Activated CD4-positive, alpha-beta T cell treated with anti-CD3 and anti-CD28 coated beads, Interleukin-2, amount 10 ng/mL, durations not matched to agents 24 days and 14 days (primary cell): Measurements from ENCODE around the gene PPP1R16B. TPM values are rescaled to one million over a fixed set of nuclear protein-coding genes. Genes with fewer than 3 reads are reported as not detected.

Source experiments
- DNase-seq: peaks from one replicate; pipeline ENCODE4 v3.0.0; 2022
- H3K27ac Mint-ChIP-seq: one replicate; pipeline ENCODE4 v1.8.0; 2022; ENCODE audit warnings: mild to moderate bottlenecking, mixed read lengths
- H3K27me3 Mint-ChIP-seq: one replicate; pipeline ENCODE4 v1.8.0; 2022; ENCODE audit warnings: mixed read lengths
- H3K36me3 Mint-ChIP-seq: one replicate; pipeline ENCODE4 v1.8.0; 2022; ENCODE audit warnings: low read depth, mild to moderate bottlenecking, mixed read lengths
- H3K4me1 Mint-ChIP-seq: one replicate; pipeline ENCODE4 v1.8.0; 2021; ENCODE audit warnings: mixed read lengths
- H3K4me3 Mint-ChIP-seq: one replicate; pipeline ENCODE4 v1.8.0; 2022; ENCODE audit warnings: mild to moderate bottlenecking, moderate library complexity, mixed read lengths
- H3K9me3 Mint-ChIP-seq: one replicate; pipeline ENCODE4 v1.8.0; 2021; ENCODE audit warnings: mixed read lengths
- intact Hi-C: fragments of 100-400 bp; cut with micrococcal nuclease; formaldehyde crosslinking; loops from one replicate; pipeline ENCODE4 v1.15.1; 2023
- total RNA-seq: library from RNA; stranded (reverse); gene quantifications from 2 replicates; pipeline ENCODE4 v1.2.3, GENCODE V29; 2022

PPP1R16B gene
- total RNA-seq, 1 donor from 2014 or later, result 133 TPM

DNA sequence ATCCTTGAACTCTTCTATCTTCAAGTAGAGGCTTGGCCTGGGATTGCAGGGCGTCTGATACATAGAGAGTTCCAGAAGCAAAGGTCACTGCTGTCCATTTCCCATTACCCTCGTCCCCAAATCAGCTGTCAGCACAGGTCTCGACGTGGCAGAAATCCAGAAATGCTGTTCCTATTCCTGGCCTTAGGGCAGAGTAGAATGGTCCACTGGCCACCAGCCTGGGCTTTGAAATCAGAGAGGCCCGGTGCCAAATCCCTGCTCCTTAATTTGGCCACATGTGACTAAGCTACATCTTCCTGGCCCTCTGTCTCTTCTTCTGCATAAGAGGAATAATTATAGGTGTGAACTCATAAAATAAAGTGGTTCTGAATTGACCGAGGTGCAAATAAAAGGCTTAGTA lies 79.9 kb downstream of the PPP1R16B start:
- Mint-ChIP-seq H3K4me3 (no peak overlapping the region), H3K4me1 (peaks cover 48% of the 10 kb centered on the region), H3K9me3 (no peaks in the 10 kb centered on the region), H3K36me3 (peaks cover 49% of the 10 kb centered on the region), H3K27me3 (no peaks in the 10 kb centered on the region), H3K27ac (no peak overlapping the region)
- no peak for DNase-seq
- intact Hi-C loops, result no loop called here

DNA sequence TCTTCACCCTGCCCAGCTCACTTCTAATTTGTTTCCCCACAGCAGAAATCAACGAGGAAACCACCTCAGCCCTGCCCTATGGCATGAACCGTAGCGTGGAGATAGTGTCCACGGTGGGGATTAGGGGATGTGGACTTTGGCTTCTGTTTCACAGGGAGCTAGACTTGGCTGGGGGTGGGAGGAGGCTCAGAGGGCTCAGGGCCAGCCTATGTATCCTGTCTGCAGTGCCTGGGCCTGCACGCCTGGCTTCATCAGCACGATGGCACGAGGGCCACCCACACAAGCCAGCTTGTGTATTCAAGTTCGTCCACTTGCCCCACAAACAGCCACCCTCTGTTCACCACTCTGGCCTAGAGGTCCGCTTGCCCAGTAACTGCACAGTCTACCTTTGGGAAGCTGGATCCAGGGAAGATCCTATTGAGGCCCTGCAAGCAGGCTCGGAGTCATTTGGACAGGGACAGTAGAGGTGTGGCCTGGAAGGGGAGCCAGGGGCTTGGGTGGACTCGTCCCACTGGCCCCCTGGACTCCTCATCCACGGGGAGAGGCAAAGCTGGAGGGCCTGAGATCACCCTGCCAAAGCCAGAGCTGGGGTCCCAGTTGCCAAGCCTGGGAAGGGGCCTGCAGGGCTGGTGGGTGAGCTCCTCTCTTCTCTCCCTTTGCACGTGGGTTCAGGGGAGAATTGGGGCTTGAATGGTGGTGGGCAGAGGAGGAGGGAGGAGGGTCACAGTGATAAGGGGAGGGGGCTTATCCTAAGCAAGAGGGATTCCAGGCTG lies 82.7 kb downstream of the PPP1R16B start:
- Mint-ChIP-seq H3K36me3 (peaks cover 35% of the 10 kb centered on the region), H3K27me3 (no peaks in the 10 kb centered on the region), H3K9me3 (no peaks in the 10 kb centered on the region), H3K4me1 (peaks cover 39% of the 10 kb centered on the region), H3K27ac (peak overlapping the region; percentile 78), H3K4me3 (no peak overlapping the region)
- intact Hi-C loops, result no loop called here
- no peak for DNase-seq

DNA sequence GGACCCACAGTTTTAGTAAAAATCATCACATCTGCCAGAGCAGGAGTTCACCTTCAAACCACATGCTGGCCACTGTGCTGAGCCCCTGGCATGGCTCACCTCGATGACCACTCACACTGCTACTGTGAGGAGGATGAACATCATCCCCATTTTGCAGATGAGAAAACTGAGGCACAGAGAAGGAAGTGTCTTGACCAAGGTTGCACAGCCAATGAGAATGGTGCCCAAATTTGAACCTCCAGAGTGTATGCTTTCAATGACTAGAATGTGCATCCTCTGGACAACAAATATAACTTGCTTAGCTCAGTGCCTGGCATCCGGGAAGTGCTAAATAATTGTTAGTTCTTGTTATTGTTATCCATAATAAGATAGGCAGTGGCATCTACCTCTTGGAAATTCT lies 83.6 kb downstream of the PPP1R16B start:
- Mint-ChIP-seq H3K4me3 (no peak overlapping the region), H3K27ac (peak overlapping the region; percentile 58), H3K9me3 (no peaks in the 10 kb centered on the region), H3K4me1 (peaks cover 41% of the 10 kb centered on the region), H3K27me3 (no peaks in the 10 kb centered on the region), H3K36me3 (peaks cover 35% of the 10 kb centered on the region)
- intact Hi-C loops, result no loop called here
- DNase-seq, result no peak

DNA sequence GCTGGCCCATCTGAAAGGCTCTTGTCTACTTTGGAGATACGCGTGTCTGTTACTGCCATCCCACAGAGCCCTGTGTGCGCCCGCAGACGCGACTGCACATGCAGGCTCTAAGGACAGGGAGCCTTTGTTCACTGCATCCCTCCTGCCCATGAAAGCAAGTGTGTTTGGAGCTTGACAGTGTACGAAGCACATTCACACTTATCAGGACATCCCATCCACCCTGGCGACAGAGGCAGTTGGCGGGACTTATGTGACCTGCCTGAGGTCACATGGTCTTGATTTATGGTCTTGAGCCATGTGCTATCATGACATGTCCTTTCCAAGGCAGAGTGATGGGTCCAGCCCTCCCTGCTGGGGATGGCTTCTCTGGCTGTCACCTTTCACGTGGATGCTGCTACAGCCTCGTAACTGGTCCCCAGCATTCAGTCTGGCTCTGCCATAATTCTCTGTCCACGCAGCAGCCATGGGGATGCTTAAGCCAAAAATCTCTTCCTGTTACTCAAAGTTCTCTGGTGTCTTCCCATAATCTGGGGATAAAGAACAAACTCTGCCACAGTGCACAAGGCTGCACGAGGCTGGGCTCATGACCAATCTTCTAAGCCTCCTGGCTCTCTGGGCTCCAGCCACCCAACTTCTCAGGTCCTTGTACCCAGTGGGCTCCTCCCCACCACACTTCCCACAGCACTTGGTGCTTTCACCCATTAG lies 84.4 kb downstream of the PPP1R16B start:
- H3K4me1 Mint-ChIP-seq, result peaks cover 44% of the 10 kb centered on the region

DNA sequence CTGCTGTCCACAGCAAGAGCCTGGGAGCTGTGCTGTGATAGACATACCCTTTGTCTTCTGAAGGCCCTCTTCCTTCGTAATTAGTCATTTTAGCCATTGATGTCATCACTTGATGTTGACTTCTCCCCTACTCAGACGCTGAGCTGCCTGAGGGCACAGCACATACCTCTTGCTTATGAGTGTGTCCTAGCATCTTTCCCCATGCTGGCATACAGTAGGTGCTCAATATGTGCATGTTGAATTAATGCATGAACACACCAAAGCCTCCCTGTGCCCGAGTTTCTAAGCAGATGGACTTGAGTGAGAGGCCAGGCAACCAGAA lies 85.0 kb downstream of the PPP1R16B start:
- peak overlapping the region; percentile 91 for H3K27ac Mint-ChIP-seq
- DNase-seq, result no peak
- intact Hi-C loops, result loop anchor here (1.0 to 5.0 kb wide), 3 partner anchors 17 to 158 kb away; partner anchors contain the start of gene ACTR5
- H3K4me1 Mint-ChIP-seq, result peaks cover 44% of the 10 kb centered on the region
- peaks cover 38% of the 10 kb centered on the region for H3K36me3 Mint-ChIP-seq
- H3K9me3 Mint-ChIP-seq, result no peaks in the 10 kb centered on the region
- no peaks in the 10 kb centered on the region for H3K27me3 Mint-ChIP-seq
- H3K4me3 Mint-ChIP-seq, result no peak overlapping the region

More for the DNA sequence above, 84.4 kb downstream of the PPP1R16B start:
- no peaks in the 10 kb centered on the region for H3K27me3 Mint-ChIP-seq
- intact Hi-C loops, result loop anchor here (1.0 to 5.0 kb wide), 3 partner anchors 17 to 158 kb away; partner anchors contain the start of gene ACTR5
- peak overlapping the region; percentile 91 for H3K27ac Mint-ChIP-seq
- DNase-seq, result no peak
- H3K4me3 Mint-ChIP-seq, result no peak overlapping the region
- no peaks in the 10 kb centered on the region for H3K9me3 Mint-ChIP-seq
- peaks cover 38% of the 10 kb centered on the region for H3K36me3 Mint-ChIP-seq

DNA sequence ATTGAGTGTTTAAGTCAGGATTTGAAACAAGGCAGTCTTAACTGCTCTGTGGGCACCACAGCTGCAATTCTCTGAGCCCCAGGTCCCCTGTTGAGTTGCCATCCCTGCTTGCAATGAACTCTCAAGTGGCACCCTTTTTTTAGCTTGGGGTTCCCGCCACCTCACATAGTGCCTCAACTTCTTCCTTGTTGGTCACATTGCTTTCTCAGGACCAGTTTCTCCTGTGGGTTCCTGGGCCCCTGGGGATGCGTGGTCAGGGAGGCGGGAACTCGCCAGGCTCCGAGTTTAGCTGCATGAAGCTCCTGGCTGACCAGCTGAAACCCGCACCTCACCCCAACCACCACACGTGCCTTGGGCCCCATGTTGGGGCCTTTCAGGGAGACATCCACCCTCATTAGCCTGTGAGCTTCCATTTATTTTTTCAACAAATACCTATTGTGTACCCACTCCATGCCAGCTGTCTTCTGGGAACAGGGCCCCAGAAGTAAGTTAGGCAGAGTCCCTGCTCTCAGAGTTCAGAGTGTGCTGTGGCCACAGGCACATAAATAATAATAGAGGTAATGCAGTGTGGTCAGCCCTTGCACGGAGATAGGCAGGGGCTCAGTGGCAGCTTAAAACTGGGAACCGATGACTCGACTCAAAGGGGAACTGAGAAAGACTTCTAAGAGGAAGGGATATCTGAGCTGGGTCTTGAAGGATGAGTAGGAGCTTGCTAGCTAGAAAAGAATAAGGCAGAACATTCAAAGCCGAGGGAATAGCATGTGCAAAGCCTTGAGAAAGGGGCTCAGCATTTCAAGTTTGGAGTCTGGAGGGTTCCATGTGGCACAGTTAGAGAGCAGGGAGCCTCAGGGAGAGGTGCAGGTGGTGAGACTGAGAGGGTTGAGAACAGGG lies 86.8 kb downstream of the PPP1R16B start:
- Mint-ChIP-seq H3K27me3 (no peaks in the 10 kb centered on the region), H3K27ac (peak overlapping the region; percentile 88), H3K4me1 (peaks cover 42% of the 10 kb centered on the region), H3K9me3 (no peaks in the 10 kb centered on the region), H3K36me3 (peaks cover 45% of the 10 kb centered on the region), H3K4me3 (no peak overlapping the region)
- no peak for DNase-seq
- intact Hi-C loops, result loop anchor here (2.0 to 5.0 kb wide), 4 partner anchors 50 to 244 kb away; partner anchors contain the start of gene ACTR5

DNA sequence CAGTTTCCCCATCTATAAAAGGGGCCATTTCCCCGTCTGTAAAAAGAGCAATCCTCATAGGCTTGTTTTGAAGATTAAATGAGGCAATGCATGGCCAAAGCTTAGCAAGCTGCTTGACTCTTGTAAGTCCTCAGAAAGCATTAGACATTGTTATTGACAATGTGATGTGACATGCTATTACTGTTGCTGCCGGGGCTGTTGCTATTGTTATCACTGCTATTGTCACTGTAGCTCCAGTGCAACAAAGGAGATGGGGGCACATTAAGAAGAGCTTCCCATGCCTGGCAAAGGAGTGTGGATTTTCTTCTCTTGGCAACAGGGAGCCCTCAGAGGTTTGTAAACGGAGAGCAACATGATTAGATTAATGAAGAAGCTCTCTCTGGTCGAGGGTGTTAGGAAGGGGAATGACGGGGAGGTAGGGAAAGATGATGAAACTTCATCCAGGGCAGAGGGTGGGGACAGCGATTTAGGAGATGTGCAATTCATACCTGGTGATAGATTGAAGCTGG lies 87.6 kb downstream of the PPP1R16B start:
- intact Hi-C loops, result loop anchor here (1.0 to 5.0 kb wide), 6 partner anchors 18 to 244 kb away; partner anchors contain the start of genes ACTR5 and PPP1R16B
- peaks cover 42% of the 10 kb centered on the region for H3K4me1 Mint-ChIP-seq
- peaks cover 52% of the 10 kb centered on the region for H3K36me3 Mint-ChIP-seq

DNA sequence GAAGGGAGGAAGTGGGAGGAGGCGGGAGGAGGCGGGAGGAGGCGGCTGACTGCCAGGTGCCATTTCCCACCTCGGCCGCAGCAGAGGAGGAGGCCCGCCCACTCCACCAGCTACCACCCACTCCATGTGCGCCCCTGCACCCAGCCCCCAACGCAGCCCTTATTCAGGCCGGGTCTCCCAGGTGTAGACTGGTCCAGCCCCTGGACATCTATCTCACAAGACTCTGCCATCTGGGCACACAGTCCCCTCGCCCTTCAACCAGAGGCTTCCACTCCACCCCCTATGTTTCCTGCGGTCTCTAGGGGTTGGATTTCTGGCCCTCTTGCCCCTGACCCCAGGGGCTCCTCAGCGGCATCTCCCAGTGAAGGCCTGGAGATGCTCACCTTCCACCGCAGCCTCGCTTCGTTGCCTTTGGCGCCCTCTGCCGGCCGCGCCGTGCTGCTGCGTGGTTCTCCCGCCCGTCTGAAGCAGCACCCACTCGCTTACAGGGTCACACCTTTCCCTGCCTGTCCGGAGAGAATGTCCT lies 88.1 kb downstream of the PPP1R16B start:
- peak overlapping the region; percentile 88 for H3K27ac Mint-ChIP-seq
- DNase-seq, result peak; percentile 94
- H3K27me3 Mint-ChIP-seq, result no peaks in the 10 kb centered on the region
- peaks cover 50% of the 10 kb centered on the region for H3K36me3 Mint-ChIP-seq
- peak overlapping the region; percentile 64 for H3K4me3 Mint-ChIP-seq
- H3K9me3 Mint-ChIP-seq, result no peaks in the 10 kb centered on the region
- intact Hi-C loops, result loop anchor here (1.0 to 5.0 kb wide), 7 partner anchors 18 to 245 kb away; partner anchors contain the start of genes ACTR5 and PPP1R16B
- H3K4me1 Mint-ChIP-seq, result peaks cover 39% of the 10 kb centered on the region

More for the DNA sequence above, 87.6 kb downstream of the PPP1R16B start:
- no peaks in the 10 kb centered on the region for H3K27me3 Mint-ChIP-seq
- no peaks in the 10 kb centered on the region for H3K9me3 Mint-ChIP-seq
- H3K4me3 Mint-ChIP-seq, result peak overlapping the region; percentile 64
- DNase-seq, result no peak
- H3K27ac Mint-ChIP-seq, result peak overlapping the region; percentile 88

DNA sequence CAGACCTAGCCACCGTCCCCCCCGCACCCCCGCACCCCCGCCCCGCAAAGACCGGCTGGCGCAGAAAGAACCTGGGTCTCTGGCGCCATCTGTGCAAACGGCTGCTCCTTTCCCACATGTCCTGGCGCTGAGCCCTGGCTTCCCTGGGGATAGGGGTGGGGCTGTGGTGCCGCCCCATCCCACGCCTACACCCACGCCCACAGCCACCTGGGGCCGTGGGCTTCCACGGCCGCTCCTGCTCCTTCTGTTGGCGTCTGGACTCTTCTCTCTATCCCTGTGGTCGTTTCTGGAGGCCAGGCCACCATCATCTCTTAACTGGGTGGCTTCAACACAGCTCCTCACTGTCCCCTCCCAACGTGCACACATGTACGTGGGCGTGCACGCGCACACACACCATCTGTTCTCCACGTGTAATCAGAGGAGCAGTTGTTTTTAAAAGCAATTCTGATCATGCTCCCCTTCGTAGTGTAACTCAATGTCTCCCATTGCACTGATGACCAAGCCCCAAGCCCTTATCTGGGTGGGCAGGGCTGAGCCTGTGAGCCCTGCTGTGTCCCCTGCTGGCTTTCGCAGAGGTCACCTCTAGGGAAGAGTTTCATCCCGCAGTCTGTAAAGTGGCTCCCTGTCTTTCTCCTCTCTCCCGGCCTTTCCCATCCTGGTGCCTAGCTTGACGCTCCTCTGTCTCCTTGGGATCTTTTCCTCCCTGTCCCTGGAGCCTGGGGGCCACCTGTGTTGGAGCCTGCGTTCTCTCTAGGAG lies 88.8 kb downstream of the PPP1R16B start:
- DNase-seq, result no peak
- Mint-ChIP-seq H3K4me3 (peak overlapping the region; percentile 64), H3K4me1 (peaks cover 38% of the 10 kb centered on the region), H3K27ac (peak overlapping the region; percentile 88), H3K9me3 (no peaks in the 10 kb centered on the region), H3K27me3 (no peaks in the 10 kb centered on the region), H3K36me3 (peaks cover 48% of the 10 kb centered on the region)
- intact Hi-C loops, result loop anchor here (1.0 to 5.0 kb wide), 3 partner anchors 131 to 162 kb away; partner anchors contain the start of gene ACTR5

DNA sequence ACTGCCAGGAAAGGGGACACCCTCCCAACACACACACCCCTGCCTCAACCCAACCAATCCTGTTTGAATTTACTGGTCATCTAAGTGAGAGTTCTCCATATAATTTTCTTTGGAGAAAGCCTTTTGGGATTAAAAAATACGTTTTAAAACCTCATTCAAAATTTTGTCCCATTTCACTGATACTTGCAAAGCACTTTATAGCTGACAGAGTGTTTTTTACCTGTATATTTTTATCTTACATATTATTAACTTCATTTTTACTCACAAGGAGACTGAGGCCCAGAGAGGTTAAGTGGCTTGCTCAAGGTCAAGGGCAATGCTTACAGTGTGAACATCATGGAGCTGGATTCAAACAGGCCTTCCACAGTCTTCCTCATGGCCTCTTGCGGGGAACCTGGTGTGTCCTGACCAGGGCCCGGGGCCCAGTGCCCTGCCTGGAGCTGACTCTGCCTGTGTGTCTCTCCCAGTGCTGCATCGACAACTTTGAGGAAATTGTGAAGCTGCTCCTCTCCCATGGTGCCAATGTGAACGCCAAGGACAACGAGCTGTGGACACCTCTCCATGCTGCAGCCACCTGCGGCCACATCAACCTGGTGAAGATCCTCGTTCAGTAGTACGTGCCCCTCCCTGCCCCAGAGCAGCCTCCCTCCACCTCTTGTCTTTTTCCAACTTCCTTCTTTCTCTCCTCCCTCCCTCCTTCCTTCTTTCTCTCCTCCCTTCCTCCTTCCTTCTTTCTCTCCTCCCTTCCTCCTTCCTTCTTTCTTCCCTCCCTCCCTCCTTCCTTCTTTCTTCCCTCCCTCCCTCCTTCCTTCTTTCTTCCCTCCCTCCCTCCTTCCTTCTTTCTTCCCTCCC lies 89.8 kb downstream of the PPP1R16B start:
- intact Hi-C loops, result no loop called here
- Mint-ChIP-seq H3K9me3 (no peaks in the 10 kb centered on the region), H3K4me1 (peaks cover 34% of the 10 kb centered on the region), H3K27me3 (no peaks in the 10 kb centered on the region), H3K27ac (peak overlapping the region; percentile 45), H3K36me3 (peaks cover 54% of the 10 kb centered on the region), H3K4me3 (no peak overlapping the region)
- no peak for DNase-seq

DNA sequence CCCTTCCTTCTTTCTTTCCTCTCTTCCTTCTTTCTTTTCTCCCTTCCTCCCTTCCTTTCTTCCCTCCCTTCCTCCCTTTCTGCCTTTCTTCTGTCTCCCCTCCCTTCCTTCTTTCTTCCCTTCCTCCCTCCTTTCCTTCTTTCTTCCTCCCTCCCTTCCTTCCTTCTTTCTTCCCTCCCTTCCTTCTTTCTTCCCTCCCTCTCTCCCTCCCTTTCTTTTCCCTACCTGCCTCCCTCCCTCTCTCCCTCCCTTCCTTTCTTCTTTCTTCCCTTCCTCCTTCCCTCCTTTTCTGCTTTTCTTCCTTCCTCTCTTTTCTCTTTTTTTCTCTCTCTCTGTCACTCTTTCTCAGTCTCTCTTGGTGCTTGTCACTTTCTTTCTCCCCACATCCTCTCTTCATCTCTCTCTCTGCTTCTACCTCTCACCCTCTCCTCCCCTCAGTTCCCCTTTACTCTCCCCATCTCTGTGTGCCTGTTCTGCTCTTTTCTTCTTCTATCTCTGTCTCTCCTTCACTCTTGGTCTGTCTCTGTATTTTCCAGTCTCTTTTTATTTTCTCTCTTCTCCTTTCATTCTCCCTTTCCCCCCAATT lies 90.6 kb downstream of the PPP1R16B start:
- peaks cover 30% of the 10 kb centered on the region for H3K4me1 Mint-ChIP-seq
- H3K9me3 Mint-ChIP-seq, result no peaks in the 10 kb centered on the region
- no peaks in the 10 kb centered on the region for H3K27me3 Mint-ChIP-seq
- H3K4me3 Mint-ChIP-seq, result no peak overlapping the region
- H3K36me3 Mint-ChIP-seq, result peaks cover 59% of the 10 kb centered on the region
- intact Hi-C loops, result no loop called here
- H3K27ac Mint-ChIP-seq, result peak overlapping the region; percentile 87
- no peak for DNase-seq
